IPS DF 4.7 (cell line): ENCODE data around the gene CCT5.
"Not testable (repeated sequence)": the region's sequence is repeated elsewhere in the genome, so short reads cannot be mapped to it uniquely, and the experiment has no call there.

Experiments
- DNase-seq: peaks from one replicate; pipeline ENCODE4 v3.0.0-alpha.2; 2013; ENCODE audit warnings: low spot score; ENCODE audit errors: extremely low read depth

CCT5 gene

DNA sequence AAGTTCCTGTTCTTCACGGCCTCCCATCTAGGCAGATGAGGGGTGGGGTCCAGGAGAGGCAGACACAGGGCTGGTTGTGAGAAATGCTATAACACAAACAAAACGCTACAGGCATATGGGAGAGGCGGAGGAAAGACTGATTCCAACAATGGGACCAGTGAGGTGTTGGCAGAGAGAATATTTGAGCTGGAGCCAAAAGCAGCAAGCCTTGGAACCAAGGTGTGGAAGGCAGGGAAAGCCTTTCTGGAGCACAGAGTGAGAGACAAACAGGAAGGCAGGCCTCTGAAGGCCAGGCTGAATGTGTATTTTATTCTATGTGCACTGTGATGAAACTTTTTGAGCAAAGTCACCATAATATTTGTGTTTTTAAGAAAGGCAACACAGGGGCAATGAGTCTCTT lies 3.3 kb upstream of the CCT5 start:
- no peak for DNase-seq

- not testable (repeated sequence) for DNase-seq
These were observed 2.9 kb upstream of the CCT5 start for GRCh38 chr5:10247217-10247616.

DNA sequence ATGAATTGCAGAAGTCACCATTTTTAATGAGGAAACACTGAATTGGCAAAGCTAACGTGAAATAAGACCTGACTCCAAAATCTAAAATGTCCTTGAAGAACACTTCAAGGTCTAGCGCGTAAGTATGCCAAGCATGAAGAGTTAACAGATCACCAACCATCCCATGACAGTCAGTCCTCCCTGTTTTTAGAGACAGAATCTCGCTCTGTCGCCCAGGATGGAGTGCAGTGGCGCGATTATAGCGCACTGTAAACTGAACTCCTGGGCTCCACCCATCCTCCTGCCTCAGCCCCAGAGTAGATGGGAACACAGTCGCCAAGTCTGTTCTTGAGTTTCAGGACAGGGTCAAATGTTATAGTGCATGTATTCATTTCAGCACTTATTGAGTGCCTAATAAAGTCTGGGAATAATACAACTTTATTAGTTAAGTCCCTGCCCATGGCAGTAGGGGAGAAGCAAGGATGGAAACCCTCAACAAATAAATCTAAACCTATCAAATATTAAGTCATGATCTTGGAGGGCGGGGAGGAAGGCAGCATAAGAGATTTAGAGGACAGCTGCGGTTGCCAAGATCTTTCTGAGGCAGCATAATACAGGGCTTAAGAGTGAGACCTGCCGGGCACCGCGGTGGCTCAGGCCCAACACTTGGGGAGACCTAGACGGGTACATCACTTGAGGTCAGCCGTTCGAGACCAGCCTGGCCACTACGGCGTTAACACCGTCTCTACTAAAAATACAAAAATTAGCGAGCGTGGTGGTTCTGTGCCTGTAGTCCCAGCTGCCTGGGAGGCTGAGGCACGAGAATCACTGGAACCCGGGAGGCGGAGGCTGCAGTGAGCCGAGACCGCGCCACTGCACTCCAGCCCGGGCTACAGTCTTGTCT lies 1.5 kb upstream of the CCT5 start:
- DNase-seq: no peak

DNA sequence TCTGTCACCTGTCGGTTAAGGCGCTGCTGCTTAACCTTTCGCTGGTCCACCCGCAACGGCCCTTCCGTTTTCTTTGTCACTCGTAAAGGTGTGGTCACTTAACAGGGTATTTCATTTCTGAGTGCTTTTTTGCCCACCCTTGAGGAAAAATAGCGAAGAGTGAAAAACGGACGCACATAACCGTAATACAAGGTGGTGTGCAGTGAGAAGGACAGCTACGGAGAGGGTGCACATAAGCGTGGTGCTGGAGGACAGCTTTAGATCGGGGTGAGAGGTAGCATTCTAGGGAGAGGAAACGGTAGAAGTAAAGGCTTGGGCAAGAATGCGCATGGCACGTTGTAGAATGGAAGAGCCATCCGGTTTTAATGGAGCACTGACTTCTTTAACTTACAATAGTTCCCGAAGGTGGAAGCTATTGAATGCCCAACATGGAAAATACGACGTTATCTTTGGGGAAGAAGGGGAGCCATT lies 761 bp downstream of the CCT5 start:
- DNase-seq: no peak

GRCh38 chr5:10251405-10251804 lies 1.3 kb downstream of the CCT5 start:
- no peak for DNase-seq

DNA sequence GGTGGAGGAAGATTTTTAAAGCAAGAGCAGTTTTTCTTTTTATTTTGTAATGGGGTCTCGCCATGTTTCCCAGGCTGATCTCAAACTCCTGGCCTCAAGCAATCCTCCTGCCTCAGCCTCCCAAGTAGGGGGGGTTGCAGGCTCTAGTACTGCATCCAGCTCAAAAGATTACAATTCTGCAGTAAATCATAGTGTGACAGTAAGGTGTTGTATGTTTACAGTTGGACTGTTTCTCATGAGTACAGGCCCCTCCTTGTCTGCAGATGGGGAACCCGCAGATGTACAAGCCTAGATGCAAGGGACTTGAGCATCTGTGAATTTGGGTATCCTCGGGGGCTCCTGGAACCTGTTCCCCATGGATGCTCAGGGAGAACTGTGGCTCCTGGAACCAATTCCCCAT lies 3.3 kb downstream of the CCT5 start:
- no peak for DNase-seq

DNA sequence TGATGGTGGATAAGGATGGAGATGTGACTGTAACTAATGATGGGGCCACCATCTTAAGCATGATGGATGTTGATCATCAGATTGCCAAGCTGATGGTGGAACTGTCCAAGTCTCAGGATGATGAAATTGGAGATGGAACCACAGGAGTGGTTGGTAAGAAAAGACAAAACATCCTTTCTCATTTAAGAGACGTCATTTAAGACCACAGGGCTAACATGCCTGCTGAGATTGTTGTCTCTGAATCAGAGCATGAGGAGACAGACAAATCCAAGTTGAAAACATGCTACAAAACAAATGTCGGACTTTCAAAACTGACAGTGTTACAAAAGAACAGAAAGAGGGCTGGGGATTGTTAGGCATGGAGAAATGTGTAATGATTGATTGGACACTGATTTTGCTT lies 4.6 kb downstream of the CCT5 start:
- no peak for DNase-seq

DNA sequence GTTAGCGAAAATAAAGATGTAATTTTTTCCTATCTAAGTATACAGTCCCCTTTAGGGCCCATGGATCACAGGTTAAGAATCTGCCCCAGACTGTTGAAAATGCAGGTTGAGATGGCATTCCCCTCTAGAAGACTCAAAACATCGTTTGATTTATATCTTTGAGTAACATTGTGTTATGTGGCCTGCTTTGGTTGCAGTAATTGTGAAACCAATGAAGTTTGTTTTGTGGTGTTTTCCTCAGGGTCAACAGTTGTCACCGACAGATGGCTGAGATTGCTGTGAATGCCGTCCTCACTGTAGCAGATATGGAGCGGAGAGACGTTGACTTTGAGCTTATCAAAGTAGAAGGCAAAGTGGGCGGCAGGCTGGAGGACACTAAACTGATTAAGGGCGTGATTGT lies 7.8 kb downstream of the CCT5 start:
- no peak for DNase-seq

DNA sequence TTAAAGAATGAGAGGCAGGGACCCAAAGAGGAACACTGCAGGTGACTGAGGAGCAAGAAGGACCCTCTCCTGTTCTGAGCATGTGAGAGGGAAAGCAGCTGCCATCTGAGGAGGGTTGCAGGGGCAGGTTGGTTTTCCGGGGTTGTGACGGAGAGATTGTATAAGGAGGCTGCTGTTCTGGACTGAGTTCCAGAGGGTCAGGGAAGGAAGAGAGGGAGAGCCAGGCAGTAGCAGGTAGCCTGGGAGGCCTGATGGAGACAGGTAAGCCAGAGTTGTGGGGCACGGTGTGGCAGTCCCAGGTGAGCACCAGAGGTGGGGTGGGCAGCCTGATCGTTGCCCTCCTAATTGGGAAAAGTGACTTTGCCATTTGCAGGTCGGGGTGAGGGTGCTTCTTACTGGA lies 9.8 kb downstream of the CCT5 start:
- no peak for DNase-seq

GRCh38 chr5:10261065-10261464 lies 11.0 kb downstream of the CCT5 start:
- DNase-seq: no peak

GRCh38 chr5:10262121-10262774 lies 12.2 kb downstream of the CCT5 start:
- DNase-seq: no peak

DNA sequence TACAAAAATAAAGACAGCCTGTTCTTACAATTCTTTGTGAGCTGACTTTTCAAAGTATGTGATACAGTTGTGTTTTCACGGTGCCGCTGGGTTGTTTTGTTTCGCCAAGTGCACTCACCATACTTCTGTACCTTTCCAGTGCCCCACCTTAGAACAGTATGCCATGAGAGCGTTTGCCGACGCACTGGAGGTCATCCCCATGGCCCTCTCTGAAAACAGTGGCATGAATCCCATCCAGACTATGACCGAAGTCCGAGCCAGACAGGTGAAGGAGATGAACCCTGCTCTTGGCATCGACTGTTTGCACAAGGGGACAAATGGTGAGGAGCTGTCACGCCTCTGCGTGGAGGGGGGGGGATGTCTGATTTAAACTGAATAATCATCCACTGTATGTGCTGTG lies 12.9 kb downstream of the CCT5 start:
- DNase-seq: no peak

- DNase-seq: no peak
These were observed 14.5 kb downstream of the CCT5 start for GRCh38 chr5:10264604-10265003.

GRCh38 chr5:10265245-10266109 lies 15.4 kb downstream of the CCT5 start:
- DNase-seq: no peak

GRCh38 chr5:10266137-10266536 lies 16.1 kb downstream of the CCT5 start:
- DNase-seq: no peak

DNA sequence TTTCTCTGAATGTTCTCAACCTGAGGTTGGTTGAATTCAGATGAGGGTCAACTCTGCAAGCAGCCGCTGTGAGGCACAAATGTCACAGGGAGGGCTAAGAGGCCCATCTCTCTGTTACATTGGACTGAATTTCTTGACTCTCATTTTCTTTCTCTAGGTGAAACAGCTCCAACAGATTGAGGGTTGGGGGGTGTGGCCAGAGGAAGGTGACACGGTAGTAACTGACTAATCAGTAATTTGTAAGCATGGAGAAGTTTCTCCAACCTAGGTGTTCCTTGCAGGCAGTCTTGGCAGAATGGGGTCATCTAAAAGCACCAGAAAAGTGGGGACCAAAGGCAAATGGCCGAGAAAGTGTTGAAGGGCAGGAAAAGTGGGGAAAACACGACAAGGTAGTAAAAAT lies 16.8 kb downstream of the CCT5 start:
- DNase-seq: no peak

DNA sequence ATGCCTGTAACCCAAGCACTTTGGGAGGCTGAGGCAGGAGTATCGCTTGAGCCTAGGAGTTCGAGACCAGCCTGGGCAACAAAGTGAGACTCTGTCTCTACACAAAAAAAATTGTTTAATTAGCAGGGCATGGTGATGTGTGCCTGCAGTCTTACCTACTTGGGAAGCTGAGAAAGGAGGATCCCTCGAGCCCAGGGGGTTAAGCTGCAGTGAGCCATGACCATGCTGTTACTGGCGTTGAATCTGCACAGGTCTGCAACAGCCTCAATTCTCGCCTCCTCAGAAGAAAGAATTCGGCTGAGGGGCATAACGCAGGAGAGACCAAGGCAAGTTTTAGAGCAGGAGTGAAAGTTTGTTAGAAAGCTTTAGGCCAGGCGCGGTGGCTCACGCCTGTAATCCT lies 18.0 kb downstream of the CCT5 start:
- no peak for DNase-seq

- DNase-seq: no peak
These were observed 22.2 kb downstream of the CCT5 start for GRCh38 chr5:10272053-10272874.

DNA sequence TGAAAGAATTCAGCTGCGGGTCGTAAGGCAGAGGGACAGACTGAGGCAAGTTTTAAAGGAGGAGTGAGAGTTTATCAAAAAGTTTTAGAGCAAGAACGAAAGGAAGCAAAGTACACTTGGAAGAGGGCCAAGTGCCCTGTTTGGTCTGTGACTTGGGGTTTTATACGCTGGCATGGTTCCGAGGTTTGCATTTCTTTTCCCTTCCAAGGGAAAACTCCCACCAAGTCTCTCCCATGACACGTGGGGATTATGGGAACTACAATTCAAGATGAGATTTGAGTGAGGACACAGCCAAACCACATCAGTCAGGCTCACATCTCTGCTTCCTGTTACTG lies 22.8 kb downstream of the CCT5 start:
- not testable (repeated sequence) for DNase-seq

- DNase-seq: no peak
These were observed 25.4 kb downstream of the CCT5 start for GRCh38 chr5:10275460-10275859.

DNA sequence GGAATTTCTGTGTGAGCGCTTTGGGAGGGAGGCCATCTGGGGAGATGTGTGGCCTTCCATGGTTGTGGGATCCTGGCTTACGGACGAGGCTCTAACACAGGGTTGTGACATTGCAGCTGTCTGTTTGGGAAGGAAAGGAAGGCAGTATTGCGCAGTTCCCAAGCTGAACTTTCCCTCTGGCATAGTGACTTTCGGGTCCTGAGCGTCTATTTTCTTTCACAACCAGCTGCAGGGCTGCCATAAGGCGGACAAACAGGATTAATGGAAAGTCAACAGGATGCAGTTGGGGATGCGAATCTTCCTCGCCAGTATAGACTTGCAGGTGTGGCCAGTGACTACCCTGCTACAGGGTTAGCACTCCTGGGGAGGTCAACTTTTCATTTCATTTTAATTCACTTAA lies 25.9 kb downstream of the CCT5 start:
- no peak for DNase-seq
